ENCODE data around the gene SPEN.
"Not testable (repeated sequence)": the region's sequence is repeated elsewhere in the genome, so short reads cannot be mapped to it uniquely, and the experiment has no call there.

Gene SPEN

GRCh38 chr1:15858672-15859372, 11.3 kb downstream of the SPEN start:
- DNase-seq: no peak

GRCh38 chr1:15863156-15863901, 15.8 kb downstream of the SPEN start:
- DNase-seq: no peak

- DNase-seq: peak; percentile 64
These were observed 19.3 kb downstream of the SPEN start for GRCh38 chr1:15866721-15867201.

- no peak for DNase-seq
These were observed 19.8 kb downstream of the SPEN start for GRCh38 chr1:15867288-15867687.

GRCh38 chr1:15869413-15869812, 21.9 kb downstream of the SPEN start:
- no peak for DNase-seq

GRCh38 chr1:15870421-15870820, 22.9 kb downstream of the SPEN start:
- DNase-seq: no peak

- DNase-seq: no peak
These were observed 27.0 kb downstream of the SPEN start for GRCh38 chr1:15874471-15874870.

- no peak for DNase-seq
These were observed 29.0 kb downstream of the SPEN start for GRCh38 chr1:15876357-15877055.

GRCh38 chr1:15881961-15882360, 34.5 kb downstream of the SPEN start:
- DNase-seq: no peak

- peak; percentile 37 for DNase-seq
These were observed 35.2 kb downstream of the SPEN start for GRCh38 chr1:15882665-15883064.

- DNase-seq: no peak
These were observed 35.8 kb downstream of the SPEN start for GRCh38 chr1:15883326-15883725.

GRCh38 chr1:15884477-15884876, 37.0 kb downstream of the SPEN start:
- peak; percentile 37 for DNase-seq

- peak; percentile 33 for DNase-seq
These were observed 37.8 kb downstream of the SPEN start for GRCh38 chr1:15885269-15885668.

- DNase-seq: peak; percentile 97
These were observed 38.4 kb downstream of the SPEN start for GRCh38 chr1:15885701-15886610.

GRCh38 chr1:15886611-15887167, 39.2 kb downstream of the SPEN start:
- DNase-seq: no peak

GRCh38 chr1:15892857-15893599, 45.5 kb downstream of the SPEN start:
- peak; percentile 42 for DNase-seq

GRCh38 chr1:15895233-15895632, 47.7 kb downstream of the SPEN start:
- DNase-seq: no peak

- DNase-seq: not testable (repeated sequence)
These were observed 49.5 kb downstream of the SPEN start for GRCh38 chr1:15896841-15897610.

GRCh38 chr1:15899266-15899665, 51.8 kb downstream of the SPEN start:
- no peak for DNase-seq

- no peak for DNase-seq
These were observed 53.3 kb downstream of the SPEN start for GRCh38 chr1:15900662-15901279.
